HG03139 (cell line): Measurements from ENCODE around the gene RALGDS.
"Not testable (repeated sequence)": the region's sequence is repeated elsewhere in the genome, so short reads cannot be mapped to it uniquely, and the experiment has no call there.

Source experiments
- ATAC-seq: cut with Tn5 transposase; IDR thresholded peaks from one replicate; pipeline ENCODE4 v1.9.1; 2021; ENCODE audit not compliant: unreplicated experiment

The RALGDS gene

DNA sequence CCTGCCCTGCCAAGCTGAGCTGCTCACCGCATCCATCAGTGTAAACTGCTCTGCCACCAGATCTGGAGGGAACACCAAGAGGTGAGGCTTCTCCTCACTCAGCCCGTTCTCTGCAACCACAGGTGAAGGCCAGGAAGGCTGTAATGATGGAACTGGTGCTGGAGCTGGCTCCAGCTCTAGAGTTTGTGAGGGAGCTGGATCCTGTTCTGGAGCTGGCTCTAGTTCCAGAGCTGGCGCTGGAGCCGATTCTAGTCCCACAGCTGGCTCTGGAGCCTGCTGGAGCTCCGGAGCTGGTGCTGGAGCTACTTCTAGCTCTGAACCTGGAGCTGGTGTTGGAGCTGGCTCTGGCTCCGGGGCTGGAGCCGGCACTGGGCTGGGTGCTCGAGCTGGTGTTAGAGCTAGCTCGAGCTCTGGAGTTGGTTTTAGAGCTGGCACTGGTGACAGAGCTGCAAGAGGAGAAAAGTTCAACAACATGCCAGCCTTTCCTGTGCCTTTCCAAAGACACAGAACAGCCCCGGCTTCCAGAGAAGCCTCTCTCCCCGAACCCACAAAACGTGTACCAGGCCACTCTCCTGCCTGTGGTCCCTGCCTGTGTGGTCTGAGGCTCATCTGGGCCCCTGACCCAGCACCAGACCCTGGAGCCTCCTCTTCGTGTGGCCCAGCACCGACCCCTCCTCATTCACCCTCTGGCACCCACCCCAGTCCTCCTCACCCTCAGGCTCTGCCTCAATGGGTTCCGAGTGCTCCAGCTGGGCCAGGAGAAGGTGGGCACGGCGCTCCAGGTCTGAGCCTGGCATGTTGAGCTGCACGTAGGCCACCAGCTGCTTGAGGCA lies 12.9 kb downstream of the RALGDS start:
- no peak for ATAC-seq

GRCh38 chr9:133107245-133107722 lies 13.8 kb downstream of the RALGDS start:
- ATAC-seq = no peak

- ATAC-seq = no peak
These were observed 14.4 kb downstream of the RALGDS start for GRCh38 chr9:133106511-133107244.

- ATAC-seq = no peak
These were observed 15.6 kb downstream of the RALGDS start for GRCh38 chr9:133105461-133105770.

DNA sequence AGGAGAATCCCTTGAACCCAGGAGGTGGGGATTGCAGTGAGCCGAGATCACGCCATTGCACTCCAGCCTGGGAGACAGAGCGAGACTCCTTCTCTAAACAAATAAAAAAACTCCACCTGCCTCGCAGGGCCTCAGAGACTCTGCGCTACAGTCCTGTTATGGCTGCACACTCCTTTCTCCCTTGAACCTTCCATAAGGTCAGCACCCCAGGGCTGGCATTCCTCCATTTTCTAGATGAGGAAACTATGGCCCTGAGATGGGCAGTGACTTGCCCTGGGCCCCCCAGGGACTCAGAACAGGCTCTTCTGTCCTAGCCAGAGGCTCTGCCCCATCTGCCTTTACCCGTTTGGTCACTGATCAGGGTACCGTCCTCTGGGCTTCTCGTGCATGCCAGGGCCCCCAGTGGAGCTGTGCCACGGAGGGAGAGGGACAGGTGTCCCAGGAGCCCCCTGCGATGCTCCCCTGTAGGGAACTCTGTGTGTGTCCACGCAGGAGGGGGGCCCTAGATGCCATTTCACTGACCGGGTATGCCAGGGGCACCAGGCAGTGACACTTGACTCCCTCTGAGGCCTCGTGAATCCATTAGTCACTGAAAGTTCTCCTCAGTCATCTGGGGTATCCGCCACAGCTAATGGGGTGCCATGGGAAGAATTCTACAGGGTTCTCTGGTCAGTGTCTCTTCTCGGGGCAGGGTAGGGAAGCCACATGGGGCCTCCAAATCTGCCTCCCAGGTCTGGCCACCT lies 16.2 kb downstream of the RALGDS start:
- no peak for ATAC-seq

- no peak for ATAC-seq
These were observed 17.0 kb downstream of the RALGDS start for GRCh38 chr9:133103987-133104505.

DNA sequence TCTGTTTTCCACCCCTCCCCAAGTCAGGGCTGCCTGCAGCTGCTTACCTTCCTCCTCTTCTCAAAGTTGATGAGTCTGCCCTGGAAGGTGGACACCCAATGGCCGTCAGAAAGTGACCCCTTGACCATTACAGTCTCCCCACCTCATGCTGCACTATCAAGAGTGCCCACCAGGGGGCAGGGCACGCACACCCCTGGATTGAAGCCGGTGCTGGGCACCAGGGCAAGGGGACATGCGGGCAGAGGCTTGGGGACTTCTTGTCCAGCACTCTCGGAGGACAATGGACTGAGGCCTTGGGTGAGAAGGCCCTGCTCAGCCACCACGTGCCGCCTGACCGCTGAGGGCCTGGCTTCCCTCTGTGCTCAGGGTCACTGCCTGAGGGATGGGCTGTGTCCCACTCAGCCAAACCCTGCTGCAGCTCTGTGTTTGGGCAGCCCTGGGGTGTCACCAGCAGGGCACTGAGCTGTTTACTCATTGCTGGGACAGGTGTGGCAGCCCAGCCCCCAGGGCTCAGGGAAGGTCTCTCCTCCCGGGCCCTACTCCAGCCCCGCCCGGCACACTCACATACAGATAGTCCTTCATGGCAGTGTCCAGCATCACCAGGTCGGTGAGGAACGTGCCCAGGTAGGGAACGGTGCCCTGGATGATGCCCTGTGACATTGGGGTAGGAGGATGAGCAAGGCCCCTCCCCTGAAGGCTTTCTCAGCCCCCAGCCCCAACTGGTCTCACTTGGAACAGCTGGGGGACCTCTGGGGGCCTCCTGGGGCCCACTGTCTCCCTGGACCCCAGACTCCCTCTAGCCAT lies 17.7 kb downstream of the RALGDS start:
- ATAC-seq = no peak

- ATAC-seq = no peak
These were observed 18.6 kb downstream of the RALGDS start for GRCh38 chr9:133102190-133103021.

GRCh38 chr9:133101356-133102189 lies 19.5 kb downstream of the RALGDS start:
- ATAC-seq = no peak

- no peak for ATAC-seq
These were observed 20.3 kb downstream of the RALGDS start for GRCh38 chr9:133100506-133101355.

- ATAC-seq = no peak
These were observed 21.1 kb downstream of the RALGDS start for GRCh38 chr9:133099726-133100505.

- no peak for ATAC-seq
These were observed 22.2 kb downstream of the RALGDS start for GRCh38 chr9:133098871-133099270.

DNA sequence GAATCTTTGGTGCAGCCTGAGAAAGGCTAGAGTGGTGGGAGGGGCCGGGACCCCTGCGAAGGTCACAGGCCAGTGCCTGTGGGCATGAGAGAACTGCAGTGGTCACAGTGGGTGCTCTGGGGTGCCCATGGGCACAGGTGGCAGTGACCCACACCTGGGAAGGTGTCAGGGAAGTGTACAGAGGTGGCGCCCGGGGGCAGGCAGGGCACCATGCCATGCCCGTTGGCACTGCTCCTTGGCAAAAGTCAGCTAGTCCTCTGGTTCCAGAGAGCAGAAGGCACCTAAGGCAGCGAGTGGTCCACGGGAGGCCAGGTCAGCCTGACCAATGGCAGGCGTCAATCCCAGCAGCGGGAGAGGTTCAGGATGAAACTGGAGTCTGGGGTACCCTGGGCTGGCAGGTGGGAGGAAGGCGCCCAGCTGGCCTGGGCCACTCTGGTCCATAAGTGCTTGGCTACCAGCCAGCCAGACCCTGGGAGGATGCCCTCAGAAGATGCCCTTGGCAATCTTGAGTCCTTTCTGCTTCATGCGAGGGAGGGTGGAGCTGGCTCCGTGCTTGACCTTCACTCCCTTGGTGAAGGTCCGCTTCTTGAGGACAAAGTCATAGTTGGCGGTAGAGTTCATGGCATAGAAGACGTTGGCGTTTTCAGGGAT lies 22.8 kb downstream of the RALGDS start:
- no peak for ATAC-seq

GRCh38 chr9:133094842-133095393 lies 26.1 kb downstream of the RALGDS start:
- ATAC-seq = no peak

- not testable (repeated sequence) for ATAC-seq
These were observed 26.7 kb downstream of the RALGDS start for GRCh38 chr9:133094351-133094750.

DNA sequence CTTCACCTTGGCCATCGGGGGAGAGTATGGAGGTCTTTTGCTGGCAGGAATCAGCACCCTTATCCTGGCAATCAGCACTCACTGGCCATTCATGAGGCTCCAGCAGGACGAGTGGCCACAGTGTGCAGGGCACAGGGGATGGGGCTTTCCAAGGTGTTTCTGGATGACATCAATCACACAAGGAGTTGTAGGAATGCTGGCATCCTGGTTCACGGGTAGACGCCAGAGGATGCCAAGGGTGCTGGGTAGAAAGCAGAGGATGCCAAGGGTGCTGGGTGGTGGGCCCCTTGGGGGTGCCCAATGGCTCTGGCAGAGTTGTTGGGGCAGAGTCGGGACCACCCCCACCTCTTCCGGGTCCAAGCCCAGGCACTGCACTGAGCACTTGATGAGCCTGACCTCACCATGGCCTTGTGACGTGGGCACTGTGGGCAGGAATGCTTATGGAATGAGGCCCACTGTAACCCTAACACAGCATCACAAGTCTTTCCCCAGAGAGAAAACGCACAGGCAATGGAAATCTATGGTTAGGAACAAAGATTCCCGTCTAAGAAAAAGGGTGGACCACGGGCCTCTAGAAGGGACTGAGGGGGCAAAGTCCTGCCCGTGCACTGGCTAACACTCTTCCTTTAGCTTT lies 30.2 kb downstream of the RALGDS start:
- no peak for ATAC-seq
